Activated CD4-positive, CD25-positive, alpha-beta regulatory T cell treated with anti-CD3 and anti-CD28 coated beads, Interleukin-2, amount 50 U/mL, for 24 hours (primary cell): ENCODE results near the gene TSPAN4.

Experiments used
- ATAC-seq, 2 donors: fragments of 150-1000 bp; cut with Tn5 transposase; one replicate each; pipeline ENCODE4 v1.10.0; 2021; ENCODE audit warnings: mild to moderate bottlenecking in 1 of 2, moderate library complexity in 1 of 2

The TSPAN4 gene

DNA sequence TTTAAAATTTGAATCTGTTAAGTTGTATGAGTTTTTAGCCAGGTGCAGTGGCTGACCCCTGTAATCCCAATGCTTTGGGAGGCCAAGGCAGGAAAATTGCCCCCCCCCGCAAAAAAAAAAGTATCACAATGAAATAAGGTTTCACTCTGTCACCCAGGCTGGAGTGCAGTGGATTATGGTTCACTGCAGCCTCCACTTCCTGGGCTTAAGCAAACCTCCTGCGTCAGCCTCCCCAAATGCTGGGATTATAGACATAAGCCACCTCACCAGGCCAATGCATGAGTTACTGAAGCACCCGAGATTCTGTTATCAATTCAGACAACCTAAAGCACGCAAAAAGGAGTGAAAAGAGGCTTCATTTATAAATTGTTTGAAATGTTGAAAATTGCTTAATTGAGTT, 70.4 kb downstream of the TSPAN4 start:
- no peak for ATAC-seq

DNA sequence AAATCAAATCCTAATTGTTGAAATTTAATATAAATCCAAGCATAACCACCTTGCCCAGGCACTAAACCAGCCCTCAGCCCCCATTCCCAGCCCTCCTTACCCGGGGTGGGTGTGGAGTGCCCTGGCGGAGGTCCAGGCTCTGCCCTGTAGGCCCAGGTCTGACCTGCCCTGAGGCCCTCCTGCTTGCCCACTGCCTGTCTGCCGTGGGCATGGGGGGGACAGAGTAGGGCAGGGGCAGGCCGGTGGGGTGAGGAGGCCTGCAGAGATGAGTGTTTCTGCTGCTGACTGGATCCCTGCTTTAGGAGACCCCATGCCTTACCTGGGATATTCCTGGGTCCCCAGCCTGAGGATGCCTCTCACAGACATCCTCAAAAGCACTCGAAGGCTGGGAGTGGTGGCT, 71.6 kb downstream of the TSPAN4 start:
- no peak for ATAC-seq

DNA sequence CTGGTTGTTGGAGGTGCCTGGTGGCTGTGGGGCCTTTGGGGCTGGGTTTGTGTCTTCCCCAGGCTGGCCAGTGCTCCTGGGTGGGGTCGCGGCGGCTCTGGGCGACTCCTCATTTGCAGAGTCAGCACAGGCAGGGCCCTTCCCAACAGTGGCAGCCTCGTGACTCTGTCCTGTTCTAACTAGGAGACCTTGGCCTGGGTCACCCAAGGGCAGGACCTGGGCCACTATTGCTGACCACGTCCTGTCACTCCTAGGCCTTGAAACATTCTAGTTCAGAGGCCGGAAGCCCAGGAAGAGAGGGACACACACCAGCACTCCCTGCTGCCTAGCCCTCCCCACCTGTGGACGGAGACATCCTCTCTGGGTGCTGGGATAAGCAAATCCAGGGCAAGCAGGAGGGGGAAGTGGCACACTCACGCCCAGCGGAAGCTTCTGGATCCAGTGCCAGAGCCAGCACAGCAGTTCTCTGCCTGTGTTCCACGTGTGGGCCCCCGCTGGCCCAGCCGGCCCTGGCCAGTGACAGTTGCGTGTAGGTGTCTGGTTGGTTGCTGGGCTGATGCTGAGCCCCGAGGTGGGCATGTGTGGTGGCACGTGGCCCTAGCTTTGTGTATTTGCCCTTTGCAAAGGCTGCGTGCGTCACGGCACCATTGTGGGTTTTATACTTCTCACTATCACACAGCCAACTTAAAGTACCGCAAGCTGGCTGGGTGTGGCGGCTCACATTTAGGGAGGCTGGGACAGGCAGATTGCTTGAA, 72.3 kb downstream of the TSPAN4 start:
- ATAC-seq = no peak
